ENCODE data around the gene PSD.

The PSD gene

DNA sequence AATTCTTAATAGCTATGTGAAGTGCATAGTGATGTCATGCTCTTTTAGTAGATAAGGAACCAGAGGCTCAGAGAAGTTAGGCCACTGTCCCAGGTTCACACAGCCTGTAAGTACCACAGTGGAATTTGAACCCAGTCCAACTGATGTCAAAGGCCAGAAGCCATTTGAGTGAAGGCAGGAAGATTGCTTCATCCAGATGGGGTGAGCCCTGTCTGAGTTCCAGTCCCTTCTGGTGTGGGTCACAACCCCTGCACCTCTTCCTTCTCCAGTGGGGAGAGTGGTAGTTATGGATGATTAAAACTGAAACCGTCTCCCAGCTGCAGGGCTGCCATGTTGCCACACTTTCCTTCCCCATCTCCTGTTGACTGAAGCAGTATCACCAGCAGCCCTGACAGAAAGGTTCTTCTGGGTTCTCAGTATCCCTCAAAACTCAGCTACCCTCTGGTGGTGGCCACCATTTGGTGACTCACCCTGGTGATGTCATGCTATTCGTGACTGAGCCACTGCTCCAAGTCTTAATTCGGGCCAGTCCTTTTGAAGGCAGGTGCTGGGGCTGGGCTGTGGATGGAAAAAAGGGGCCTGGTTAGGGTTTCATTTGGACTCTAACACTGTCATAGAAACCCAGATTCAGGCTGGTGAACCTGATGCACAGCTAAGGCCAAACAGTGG lies 34.2 kb upstream of the PSD start (continued):
- TF ChIP-seq ZNF76 (tag by site-specific recombination; IDR thresholded peaks at IDR 0.05; ENCODE audit: borderline replicate concordance, low read depth), result 0 out of 2 replicates have a peak, but pooled peaks have one; percentile 14
- peak; percentile 64 for TF ChIP-seq ZXDB (tag by site-specific recombination; IDR thresholded peaks at IDR 0.05)
- peak; percentile 86 for TF ChIP-seq ZNF558 (tag by site-specific recombination; IDR thresholded peaks at IDR 0.05)
- no peak for TF ChIP-seq ZNF274 (IDR thresholded peaks at IDR 0.05; ENCODE audit: low read length)
- no peak for TF ChIP-seq ZNF274 (tag by site-specific recombination; IDR thresholded peaks at IDR 0.05; ENCODE audit: borderline replicate concordance)

DNA sequence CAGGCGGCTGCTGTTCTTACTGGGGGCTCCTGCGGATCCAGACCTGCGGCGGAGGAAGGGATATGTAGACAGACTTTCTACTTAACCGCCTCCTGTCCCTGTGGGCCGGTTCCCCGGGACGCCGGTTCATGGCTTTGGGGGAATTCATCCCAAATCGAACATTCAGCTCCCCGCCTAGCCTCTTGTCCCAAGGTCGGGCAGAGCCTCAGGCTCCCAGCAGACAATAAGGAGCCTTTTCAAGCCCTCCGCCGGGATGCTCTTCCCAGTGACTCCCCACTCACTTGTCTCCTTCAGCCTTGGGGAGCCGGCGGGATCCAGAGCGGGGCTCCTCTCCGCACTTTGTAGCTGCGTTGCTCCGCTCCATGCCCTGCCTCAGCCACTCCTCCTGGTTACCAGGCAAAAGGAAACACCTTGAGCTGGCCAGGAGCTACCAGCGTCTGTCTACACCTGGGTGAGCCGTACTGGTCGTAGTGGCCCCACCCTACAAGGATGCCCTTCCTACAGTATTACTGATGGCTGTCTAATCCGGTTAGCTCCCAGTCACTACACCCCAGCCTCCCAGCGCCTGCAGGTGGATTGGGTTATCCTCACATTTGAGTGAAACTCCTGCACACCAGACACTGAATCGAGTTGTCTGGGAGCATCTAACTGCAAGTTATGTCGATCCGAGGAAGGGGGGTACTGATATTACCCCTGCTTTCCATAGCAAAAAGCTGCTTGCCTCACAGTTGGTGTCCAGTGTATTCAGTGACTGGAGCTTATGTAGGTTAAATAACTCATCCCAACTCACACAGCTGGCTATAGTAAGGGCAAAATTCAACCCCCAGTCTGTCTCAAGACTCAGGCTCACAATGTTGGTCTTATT lies 32.8 kb upstream of the PSD start, which contains the start of gene C10orf95:
C10orf95 (minus strand) TSS at position 439 of the 865 bp plus-strand sequence. CDS start 450 bp downstream, outside the sequence.
- POLR2A ChIA-PET, result interaction anchor here (0.8 to 5.3 kb wide), 11 partner anchors 9 to 54 kb away, joined by 3 to 60 read pairs (median 7); partner anchors contain the start of genes CUEDC2, FBXL15 and SUFU
- Histone ChIP-seq H3K4me3 (ENCODE audit: low read depth, low read length) (peak within 1 kb of the TSS; percentile 73), H3K9me3 (ENCODE audit: control insufficient read depth, insufficient read depth, low read depth, low read length) (no peaks in the 10 kb centered on the region), H3K36me3 (ENCODE audit: control insufficient read depth in 2 of 2, insufficient read depth in 1 of 2, low read length in 2 of 2) (peaks cover 14 to 32% of the 10 kb centered on the region in 2 experiments; a peak in 2 of 3 replicates), H3K4me1 (ENCODE audit: control insufficient read depth, insufficient read depth, low read length) (peaks cover 5% of the 10 kb centered on the region), H3K27ac (ENCODE audit: extremely low read depth, low read depth, low read length) (peak within 1 kb of the TSS; percentile 97)
- peak; percentile 19 for TF ChIP-seq GLIS2 (tag by site-specific recombination; IDR thresholded peaks at IDR 0.05)
- TF ChIP-seq, protein P1, sequence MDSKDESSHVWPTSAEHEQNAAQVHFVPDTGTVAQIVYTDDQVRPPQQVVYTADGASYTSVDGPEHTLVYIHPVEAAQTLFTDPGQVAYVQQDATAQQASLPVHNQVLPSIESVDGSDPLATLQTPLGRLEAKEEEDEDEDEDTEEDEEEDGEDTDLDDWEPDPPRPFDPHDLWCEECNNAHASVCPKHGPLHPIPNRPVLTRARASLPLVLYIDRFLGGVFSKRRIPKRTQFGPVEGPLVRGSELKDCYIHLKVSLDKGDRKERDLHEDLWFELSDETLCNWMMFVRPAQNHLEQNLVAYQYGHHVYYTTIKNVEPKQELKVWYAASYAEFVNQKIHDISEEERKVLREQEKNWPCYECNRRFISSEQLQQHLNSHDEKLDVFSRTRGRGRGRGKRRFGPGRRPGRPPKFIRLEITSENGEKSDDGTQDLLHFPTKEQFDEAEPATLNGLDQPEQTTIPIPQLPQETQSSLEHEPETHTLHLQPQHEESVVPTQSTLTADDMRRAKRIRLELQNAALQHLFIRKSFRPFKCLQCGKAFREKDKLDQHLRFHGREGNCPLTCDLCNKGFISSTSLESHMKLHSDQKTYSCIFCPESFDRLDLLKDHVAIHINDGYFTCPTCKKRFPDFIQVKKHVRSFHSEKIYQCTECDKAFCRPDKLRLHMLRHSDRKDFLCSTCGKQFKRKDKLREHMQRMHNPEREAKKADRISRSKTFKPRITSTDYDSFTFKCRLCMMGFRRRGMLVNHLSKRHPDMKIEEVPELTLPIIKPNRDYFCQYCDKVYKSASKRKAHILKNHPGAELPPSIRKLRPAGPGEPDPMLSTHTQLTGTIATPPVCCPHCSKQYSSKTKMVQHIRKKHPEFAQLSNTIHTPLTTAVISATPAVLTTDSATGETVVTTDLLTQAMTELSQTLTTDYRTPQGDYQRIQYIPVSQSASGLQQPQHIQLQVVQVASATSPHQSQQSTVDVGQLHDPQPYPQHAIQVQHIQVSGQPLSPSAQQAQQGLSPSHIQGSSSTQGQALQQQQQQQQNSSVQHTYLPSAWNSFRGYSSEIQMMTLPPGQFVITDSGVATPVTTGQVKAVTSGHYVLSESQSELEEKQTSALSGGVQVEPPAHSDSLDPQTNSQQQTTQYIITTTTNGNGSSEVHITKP (tag by site-specific recombination; IDR thresholded peaks at IDR 0.05), result peak; percentile 51
- 0 out of 2 replicates have a peak, but pooled peaks have one; percentile 6 for TF ChIP-seq IKZF3 (tag by site-specific recombination; IDR thresholded peaks at IDR 0.05)
- TF ChIP-seq ZEB2 (tag by site-specific recombination; IDR thresholded peaks at IDR 0.05), result 0 out of 2 replicates have a peak, but pooled peaks have one; percentile 48
- peak; percentile 33 for TF ChIP-seq ZNF335 (tag by site-specific recombination; conservative IDR thresholded peaks at IDR 0.05)
- peak; percentile 87 for TF ChIP-seq ZBTB17 (tag by site-specific recombination; IDR thresholded peaks at IDR 0.05)
- peak; percentile 65 for TF ChIP-seq ZBTB20 (tag by site-specific recombination; IDR thresholded peaks at IDR 0.05)
- no peak for TF ChIP-seq ZXDB (tag by site-specific recombination; IDR thresholded peaks at IDR 0.05)
- TF ChIP-seq ZFHX2 (tag by site-specific recombination; conservative IDR thresholded peaks at IDR 0.05), result 0 out of 2 replicates have a peak, but pooled peaks have one; percentile 3
- TF ChIP-seq KLF8 (tag by site-specific recombination; IDR thresholded peaks at IDR 0.05), result peak; percentile 9; the same call in 1 of the 2 replicates
- TF ChIP-seq ZNF354C (tag by site-specific recombination; IDR thresholded peaks at IDR 0.05; ENCODE audit: borderline replicate concordance, low read depth), result no peak
- TF ChIP-seq, protein P2, sequence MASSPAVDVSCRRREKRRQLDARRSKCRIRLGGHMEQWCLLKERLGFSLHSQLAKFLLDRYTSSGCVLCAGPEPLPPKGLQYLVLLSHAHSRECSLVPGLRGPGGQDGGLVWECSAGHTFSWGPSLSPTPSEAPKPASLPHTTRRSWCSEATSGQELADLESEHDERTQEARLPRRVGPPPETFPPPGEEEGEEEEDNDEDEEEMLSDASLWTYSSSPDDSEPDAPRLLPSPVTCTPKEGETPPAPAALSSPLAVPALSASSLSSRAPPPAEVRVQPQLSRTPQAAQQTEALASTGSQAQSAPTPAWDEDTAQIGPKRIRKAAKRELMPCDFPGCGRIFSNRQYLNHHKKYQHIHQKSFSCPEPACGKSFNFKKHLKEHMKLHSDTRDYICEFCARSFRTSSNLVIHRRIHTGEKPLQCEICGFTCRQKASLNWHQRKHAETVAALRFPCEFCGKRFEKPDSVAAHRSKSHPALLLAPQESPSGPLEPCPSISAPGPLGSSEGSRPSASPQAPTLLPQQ (tag by site-specific recombination; IDR thresholded peaks at IDR 0.05), result 0 out of 2 replicates have a peak, but pooled peaks have one; percentile 18
- 0 out of 2 replicates have a peak, but pooled peaks have one; percentile 3 for TF ChIP-seq KLF9 (tag by site-specific recombination; IDR thresholded peaks at IDR 0.05; ENCODE audit: low read depth)
- peak; percentile 31; the same call in 1 of the 2 replicates for TF ChIP-seq ZFP69B (tag by site-specific recombination; IDR thresholded peaks at IDR 0.05)
- TF ChIP-seq ZNF146 (tag by site-specific recombination; IDR thresholded peaks at IDR 0.05), result no peak
- TF ChIP-seq ZNF629 (tag by site-specific recombination; IDR thresholded peaks at IDR 0.05), result no peak
- TF ChIP-seq ZNF341 (tag by site-specific recombination; IDR thresholded peaks at IDR 0.05; ENCODE audit: low read depth), result peak; percentile 90
- peak; percentile 83 for TF ChIP-seq ZNF600 (tag by site-specific recombination; IDR thresholded peaks at IDR 0.05)
- TF ChIP-seq ZNF501 (tag by site-specific recombination; IDR thresholded peaks at IDR 0.05), result 0 out of 2 replicates have a peak, but pooled peaks have one; percentile 39
- CTCF ChIA-PET, result interaction anchor here (0.7 to 2.2 kb wide), 5 partner anchors 28 to 1708 kb away, joined by 3 to 16 read pairs (median 3); no protein-coding TSS in a partner anchor

Data from HEK293 (cell line).